ENCODE data around the gene PEDS1.
"Not testable (repeated sequence)": the region's sequence is repeated elsewhere in the genome, so short reads cannot be mapped to it uniquely, and the experiment has no call there.

PEDS1 gene

GRCh38 chr20:50111120-50111828 is 42.2 kb downstream of the PEDS1 start:
- H3K36me3 ChIP-seq (ENCODE audit: insufficient read depth, low read length): no peaks in the 10 kb centered on the region; the same call in 1 of the 2 replicates
- peak overlapping the region; percentile 72 for H3K27ac ChIP-seq (ENCODE audit: low read depth, low read length)
- H3K4me1 ChIP-seq (ENCODE audit: control insufficient read depth, insufficient read depth, low read length, unreplicated experiment): peaks cover 42% of the 10 kb centered on the region
- peaks cover 80% of the 10 kb centered on the region for H3K79me2 ChIP-seq (ENCODE audit: control insufficient read depth, insufficient read depth, low read length, unreplicated experiment)
- H2AFZ ChIP-seq (ENCODE audit: low read length, unreplicated experiment): no peak overlapping the region
- H3K4me3 ChIP-seq (ENCODE audit: low read depth, low read length): peak overlapping the region; percentile 78
- no peaks in the 10 kb centered on the region for H3K27me3 ChIP-seq (ENCODE audit: insufficient read depth, low read length)

GRCh38 chr20:50110141-50111047 is 43.1 kb downstream of the PEDS1 start:
- Histone ChIP-seq H3K4me3 (ENCODE audit: low read depth, low read length) (peak overlapping the region; percentile 78), H3K27ac (ENCODE audit: low read depth, low read length) (peak overlapping the region; percentile 72; the same call in 1 of the 2 replicates), H3K27me3 (ENCODE audit: insufficient read depth, low read length) (no peaks in the 10 kb centered on the region), H3K36me3 (ENCODE audit: insufficient read depth, low read length) (no peaks in the 10 kb centered on the region; the same call in 1 of the 2 replicates), H3K4me1 (ENCODE audit: control insufficient read depth, insufficient read depth, low read length, unreplicated experiment) (peaks cover 40% of the 10 kb centered on the region), H2AFZ (ENCODE audit: low read length, unreplicated experiment) (no peak overlapping the region), H3K79me2 (ENCODE audit: control insufficient read depth, insufficient read depth, low read length, unreplicated experiment) (peaks cover 89% of the 10 kb centered on the region)

GRCh38 chr20:50108556-50109235 is 44.8 kb downstream of the PEDS1 start:
- Histone ChIP-seq H3K27me3 (ENCODE audit: insufficient read depth, low read length) (no peaks in the 10 kb centered on the region), H2AFZ (ENCODE audit: low read length, unreplicated experiment) (no peak overlapping the region), H3K36me3 (ENCODE audit: insufficient read depth, low read length) (no peaks in the 10 kb centered on the region; the same call in 1 of the 2 replicates), H3K4me1 (ENCODE audit: control insufficient read depth, insufficient read depth, low read length, unreplicated experiment) (peaks cover 44% of the 10 kb centered on the region), H3K27ac (ENCODE audit: low read depth, low read length) (no peak overlapping the region), H3K4me3 (ENCODE audit: low read depth, low read length) (no peak overlapping the region), H3K79me2 (ENCODE audit: control insufficient read depth, insufficient read depth, low read length, unreplicated experiment) (peaks cover 95% of the 10 kb centered on the region)

GRCh38 chr20:50107796-50108331 is 45.7 kb downstream of the PEDS1 start:
- Histone ChIP-seq H3K27ac (ENCODE audit: low read depth, low read length) (no peak overlapping the region), H2AFZ (ENCODE audit: low read length, unreplicated experiment) (no peak overlapping the region), H3K27me3 (ENCODE audit: insufficient read depth, low read length) (no peaks in the 10 kb centered on the region), H3K4me1 (ENCODE audit: control insufficient read depth, insufficient read depth, low read length, unreplicated experiment) (peaks cover 50% of the 10 kb centered on the region), H3K4me3 (ENCODE audit: low read depth, low read length) (no peak overlapping the region), H3K79me2 (ENCODE audit: control insufficient read depth, insufficient read depth, low read length, unreplicated experiment) (peaks cover 96% of the 10 kb centered on the region), H3K36me3 (ENCODE audit: insufficient read depth, low read length) (no peaks in the 10 kb centered on the region; the same call in 1 of the 2 replicates)

GRCh38 chr20:50107086-50107660 is 46.4 kb downstream of the PEDS1 start:
- Histone ChIP-seq H3K27ac (ENCODE audit: low read depth, low read length) (no peak overlapping the region), H3K4me1 (ENCODE audit: control insufficient read depth, insufficient read depth, low read length, unreplicated experiment) (peaks cover 54% of the 10 kb centered on the region), H3K4me3 (ENCODE audit: low read depth, low read length) (no peak overlapping the region), H3K79me2 (ENCODE audit: control insufficient read depth, insufficient read depth, low read length, unreplicated experiment) (peaks cover 96% of the 10 kb centered on the region), H3K36me3 (ENCODE audit: insufficient read depth, low read length) (no peaks in the 10 kb centered on the region; the same call in 1 of the 2 replicates), H2AFZ (ENCODE audit: low read length, unreplicated experiment) (no peak overlapping the region), H3K27me3 (ENCODE audit: insufficient read depth, low read length) (no peaks in the 10 kb centered on the region)

- H3K36me3 ChIP-seq (ENCODE audit: insufficient read depth, low read length); H3K4me3 ChIP-seq (ENCODE audit: low read depth, low read length); H2AFZ ChIP-seq (ENCODE audit: low read length, unreplicated experiment); H3K27ac ChIP-seq (ENCODE audit: low read depth, low read length); H3K27me3 ChIP-seq (ENCODE audit: insufficient read depth, low read length): not testable (repeated sequence)
- H3K79me2 ChIP-seq (ENCODE audit: control insufficient read depth, insufficient read depth, low read length, unreplicated experiment): peaks cover 96% of the 10 kb centered on the region
- H3K4me1 ChIP-seq (ENCODE audit: control insufficient read depth, insufficient read depth, low read length, unreplicated experiment): peaks cover 59% of the 10 kb centered on the region
Observed at GRCh38 chr20:50106669-50107068, 46.9 kb downstream of the PEDS1 start.

All from ACC112 (cell line).